ENCODE results near the gene PSD4.

Gene PSD4

GRCh38 chr2:113180131-113180946, 6.6 kb downstream of the PSD4 start:
- no peak for DNase-seq (ENCODE audit: low spot score)
- in situ Hi-C loops (cut with MboI; ENCODE audit: low pct_unique_long_range_greater_than_20kb, low sequenced_read_pairs, unreplicated experiment) = loop anchor here (5.0 kb wide), 1 partner anchor 38 kb away; no protein-coding TSS in a partner anchor
- no peak for TF ChIP-seq CTCF (IDR thresholded peaks at IDR 0.05; ENCODE audit: extremely low read depth, insufficient read depth, missing control alignments)

GRCh38 chr2:113181258-113182051, 7.7 kb downstream of the PSD4 start:
- in situ Hi-C loops (cut with MboI; ENCODE audit: low pct_unique_long_range_greater_than_20kb, low sequenced_read_pairs, unreplicated experiment) = loop anchor here (5.0 kb wide), 1 partner anchor 39 kb away; no protein-coding TSS in a partner anchor
- TF ChIP-seq CTCF (IDR thresholded peaks at IDR 0.05; ENCODE audit: extremely low read depth, insufficient read depth, missing control alignments) = no peak
- DNase-seq (ENCODE audit: low spot score) = no peak

GRCh38 chr2:113182471-113183260, 8.9 kb downstream of the PSD4 start:
- in situ Hi-C loops (cut with MboI; ENCODE audit: low pct_unique_long_range_greater_than_20kb, low sequenced_read_pairs, unreplicated experiment) = loop anchor here (5.0 kb wide), 1 partner anchor 40 kb away; no protein-coding TSS in a partner anchor
- no peak for TF ChIP-seq CTCF (IDR thresholded peaks at IDR 0.05; ENCODE audit: extremely low read depth, insufficient read depth, missing control alignments)
- DNase-seq (ENCODE audit: low spot score) = no peak

GRCh38 chr2:113183264-113183663, 9.5 kb downstream of the PSD4 start:
- TF ChIP-seq CTCF (IDR thresholded peaks at IDR 0.05; ENCODE audit: extremely low read depth, insufficient read depth, missing control alignments) = no peak
- DNase-seq (ENCODE audit: low spot score) = no peak
- in situ Hi-C loops (cut with MboI; ENCODE audit: low pct_unique_long_range_greater_than_20kb, low sequenced_read_pairs, unreplicated experiment) = loop anchor here (5.0 kb wide), 1 partner anchor 41 kb away; no protein-coding TSS in a partner anchor

- no peak for TF ChIP-seq CTCF (IDR thresholded peaks at IDR 0.05; ENCODE audit: extremely low read depth, insufficient read depth, missing control alignments)
- in situ Hi-C loops (cut with MboI; ENCODE audit: low pct_unique_long_range_greater_than_20kb, low sequenced_read_pairs, unreplicated experiment) = loop anchor here (5.0 kb wide), 1 partner anchor 41 kb away; no protein-coding TSS in a partner anchor
- DNase-seq (ENCODE audit: low spot score) = no peak
These were observed 9.9 kb downstream of the PSD4 start for GRCh38 chr2:113183703-113184102.
